A549 (cell line): Measurements from ENCODE around the gene SSH2. TPM values are rescaled to one million over a fixed set of nuclear protein-coding genes. Genes with fewer than 3 reads are reported as not detected.
A peak's percentile ranks its signal among the peaks of the same experiment; 100 is the strongest.

Source experiments
- ATAC-seq, 2 experiments: fragments of 200-7000 bp in 1 of 2; fragments of >200 bp in 1 of 2; cut with Nextera tagmentation in 1 of 2; cut with Tn5 transposase in 1 of 2; 3 replicates each; pipeline versions ENCODE4 v1.8.0 to v1.9.1; 2018 to 2020; ENCODE audit warnings: mild to moderate bottlenecking in 1 of 2, moderate library complexity in 1 of 2
- CTCF ChIA-PET: fragments of 300-600 bp; sonication (Branson Sonifier 250); formaldehyde crosslinking; extraction: SDS; loops from one replicate; lab custom pipeline; 2021; ENCODE audit warnings: antibody characterized with exemption, inconsistent platforms; lab: Yijun Ruan, JAX
- POLR2A ChIA-PET: fragments of 350-600 bp; formaldehyde crosslinking; extraction: SDS; loops from one replicate; lab custom pipeline; 2021; ENCODE audit warnings: antibody characterized with exemption, inconsistent platforms; lab: Yijun Ruan, JAX
- DNase-seq, 2 experiments: peaks; one replicate each; pipeline versions ENCODE4 v3.0.0 to v3.0.0-alpha.2; 2011 to 2016; ENCODE audit warnings: low read depth in 1 of 2, low spot score in 1 of 2
- FAIRE-seq: peaks from 2 replicates; lab custom pipeline; 2011; peaks lifted over from hg19 to GRCh38; lab: Jason Lieb, UNC
- H3K27ac ChIP-seq, 2 experiments: fragments of >200 bp; sonication (Bioruptor Twin); formaldehyde crosslinking; 3 replicates each; pipeline ENCODE4 v1.5.1; 2016 to 2017
- H3K4me1 ChIP-seq: fragments of >200 bp; sonication (Bioruptor Twin); formaldehyde crosslinking; 3 replicates; pipeline ENCODE4 v1.6.1; 2016
- H3K4me2 ChIP-seq: fragments of >200 bp; sonication (Bioruptor Twin); formaldehyde crosslinking; 3 replicates; pipeline ENCODE4 v1.6.1; 2016
- H3K4me3 ChIP-seq: fragments of >200 bp; sonication (Bioruptor Twin); formaldehyde crosslinking; 3 replicates; pipeline ENCODE4 v1.5.1; 2016
- H3K9me3 ChIP-seq: fragments of >200 bp; sonication (Bioruptor Twin); formaldehyde crosslinking; 3 replicates; pipeline ENCODE4 v1.6.1; 2016
- CBX8 ChIP-seq: fragments of 200-600 bp; sonication (generic); IDR thresholded peaks from 2 replicates; pipeline ENCODE4 v1.6.1; 2016
- CEBPB ChIP-seq, 2 experiments: fragments of >200 bp in 1 of 2; sonication (Bioruptor Twin) in 1 of 2; formaldehyde crosslinking in 1 of 2; IDR thresholded peaks; 2 replicates each; pipeline ENCODE4 v1.6.1; 2012 to 2016
- EHMT2 ChIP-seq: fragments of 200-600 bp; sonication (generic); IDR thresholded peaks from 2 replicates; pipeline ENCODE4 v1.6.1; 2016; ENCODE audit warnings: antibody characterized with exemption, low read depth, mild to moderate bottlenecking, moderate library complexity
- EP300 ChIP-seq, 2 experiments: fragments of >200 bp; sonication (Bioruptor Twin); formaldehyde crosslinking; IDR thresholded peaks; 2 replicates in 1 of 2; 3 replicates in 1 of 2; pipeline ENCODE4 v1.6.1; 2016 to 2017
- FOSB ChIP-seq: fragments of 250-450 bp; sonication (Bioruptor Pico); IDR thresholded peaks from 2 replicates; pipeline ENCODE4 v1.5.0; 2020; ENCODE audit warnings: mild to moderate bottlenecking, moderate library complexity
- FOSL2 ChIP-seq, 2 experiments: fragments of 450-650 bp in 1 of 2; fragments of >200 bp in 1 of 2; sonication (Bioruptor Twin) in 1 of 2; formaldehyde crosslinking; IDR thresholded peaks; 2 replicates each; pipeline versions ENCODE4 v1.5.0 to v1.6.1; 2016 to 2020; ENCODE audit warnings: mild to moderate bottlenecking in 1 of 2, moderate library complexity in 1 of 2
- FOXS1 ChIP-seq: fragments of 250-450 bp; sonication (Bioruptor Pico); IDR thresholded peaks from 2 replicates; pipeline ENCODE4 v1.5.0; 2020; ENCODE audit warnings: mild to moderate bottlenecking, moderate library complexity
- GATA3 ChIP-seq: IDR thresholded peaks from 2 replicates; pipeline ENCODE4 v1.6.1; 2012; ENCODE audit warnings: borderline replicate concordance
- HDAC2 ChIP-seq: fragments of 200-600 bp; sonication (generic); IDR thresholded peaks from 2 replicates; pipeline ENCODE4 v1.6.1; 2016
- HOXB5 ChIP-seq: fragments of 250-450 bp; sonication (Bioruptor Pico); IDR thresholded peaks from 2 replicates; pipeline ENCODE4 v1.5.0; 2020; ENCODE audit warnings: mild to moderate bottlenecking, moderate library complexity
- MAFK ChIP-seq: fragments of 450-650 bp; IDR thresholded peaks from 2 replicates; pipeline ENCODE4 v1.6.1; 2014; ENCODE audit not compliant: partially characterized antibody
- MYC ChIP-seq: IDR thresholded peaks from 2 replicates; pipeline ENCODE4 v1.6.1; 2012; ENCODE audit warnings: mild to moderate bottlenecking, inconsistent platforms, low read length, improper control_type of control experiment, borderline replicate concordance
- NR3C1 ChIP-seq: fragments of >200 bp; sonication (Bioruptor Twin); formaldehyde crosslinking; IDR thresholded peaks from 3 replicates; pipeline ENCODE4 v1.6.1; 2017
- POLR2A ChIP-seq: IDR thresholded peaks from 2 replicates; pipeline ENCODE4 v1.6.1; 2012; ENCODE audit warnings: mild to moderate bottlenecking, low read length
- RARB ChIP-seq: fragments of 250-450 bp; sonication (Bioruptor Pico); IDR thresholded peaks from 2 replicates; pipeline ENCODE4 v1.8.0; 2021; ENCODE audit warnings: mild to moderate bottlenecking, moderate library complexity
- RCOR1 ChIP-seq: fragments of 150-350 bp; IDR thresholded peaks from 2 replicates; pipeline ENCODE4 v1.6.1; 2014; ENCODE audit warnings: antibody characterized with exemption, low read length, low read depth
- RFX5 ChIP-seq: fragments of 450-650 bp; IDR thresholded peaks from 2 replicates; pipeline ENCODE4 v1.7.1; 2014; ENCODE audit warnings: antibody characterized with exemption, mild to moderate bottlenecking, moderate library complexity
- RNF2 ChIP-seq: fragments of 200-600 bp; sonication (generic); IDR thresholded peaks from 2 replicates; pipeline ENCODE4 v1.6.1; 2016; ENCODE audit warnings: low read depth, mild to moderate bottlenecking, antibody characterized with exemption, moderate library complexity, borderline replicate concordance
- SMC3 ChIP-seq: fragments of >200 bp; sonication (Bioruptor Twin); formaldehyde crosslinking; IDR thresholded peaks from 3 replicates; pipeline ENCODE4 v1.6.1; 2018; ENCODE audit warnings: inconsistent platforms
- SREBF2 ChIP-seq: fragments of 450-650 bp; IDR thresholded peaks from 2 replicates; pipeline ENCODE4 v1.6.1; 2014; ENCODE audit warnings: mild to moderate bottlenecking, moderate library complexity
- ZNF302 ChIP-seq: fragments of 250-450 bp; sonication (Bioruptor Pico); IDR thresholded peaks from 2 replicates; pipeline ENCODE4 v1.9.0; 2021; ENCODE audit warnings: inconsistent platforms, mild to moderate bottlenecking, moderate library complexity
- ZSCAN20 ChIP-seq: fragments of 250-450 bp; sonication (Bioruptor Pico); IDR thresholded peaks from 2 replicates; pipeline ENCODE4 v1.8.0; 2022; ENCODE audit warnings: mild to moderate bottlenecking, moderate library complexity
- WGBS: methylation state at CpG from one replicate; pipeline ENCODE4 v1.1.6; 2017; ENCODE audit errors: missing lambda C conversion rate; 5-methylcytosine and 5-hydroxymethylcytosine counted together
- polyA plus RNA-seq, 4 experiments: library from polyadenylated mRNA; depleted of rRNA in 3 of 4; stranded (reverse); fragments of >200 nt; fragmentation: RNase III in 1 of 4; extraction: RNeasy Plus Mini Kit Qiagen cat#74134 plus additional on column Dnase treatment in 1 of 4; gene quantifications; 2 replicates in 3 of 4; 3 replicates in 1 of 4; pipeline ENCODE4 v1.2.3, GENCODE V29; 2011 to 2017
- TF ChIP-seq, protein P1 (sequence below): IDR thresholded peaks from 2 replicates; pipeline ENCODE4 v1.6.1; 2012
- TF ChIP-seq, protein P2 (sequence below): IDR thresholded peaks from 2 replicates; pipeline ENCODE4 v1.6.1; 2012; ENCODE audit warnings: low read depth, borderline replicate concordance
- TF ChIP-seq, protein P3 (sequence below): fragments of 200-600 bp; sonication (generic); IDR thresholded peaks from 2 replicates; pipeline ENCODE4 v1.6.1; 2016; ENCODE audit warnings: antibody characterized with exemption, mild to moderate bottlenecking, moderate library complexity
- TF ChIP-seq, protein P4 (sequence below): IDR thresholded peaks from 2 replicates; pipeline ENCODE4 v1.6.1; 2012
- TF ChIP-seq, protein P5 (sequence below): fragments of 150-350 bp; IDR thresholded peaks from 2 replicates; pipeline ENCODE4 v1.6.1; 2014; ENCODE audit warnings: low read depth, mild to moderate bottlenecking, low read length
- TF ChIP-seq, protein P6 (sequence below): fragments of 450-650 bp; IDR thresholded peaks from 2 replicates; pipeline ENCODE4 v1.6.1; 2014; ENCODE audit warnings: antibody characterized with exemption
- TF ChIP-seq, protein P7 (sequence below): fragments of >200 bp; sonication (Bioruptor Twin); formaldehyde crosslinking; IDR thresholded peaks from 2 replicates; pipeline ENCODE4 v1.6.1; 2016

Gene SSH2
- polyA plus RNA-seq, 2 of the 4 experiments (the other 2 are of a cell fraction) = 20.7 to 24.5 TPM

DNA sequence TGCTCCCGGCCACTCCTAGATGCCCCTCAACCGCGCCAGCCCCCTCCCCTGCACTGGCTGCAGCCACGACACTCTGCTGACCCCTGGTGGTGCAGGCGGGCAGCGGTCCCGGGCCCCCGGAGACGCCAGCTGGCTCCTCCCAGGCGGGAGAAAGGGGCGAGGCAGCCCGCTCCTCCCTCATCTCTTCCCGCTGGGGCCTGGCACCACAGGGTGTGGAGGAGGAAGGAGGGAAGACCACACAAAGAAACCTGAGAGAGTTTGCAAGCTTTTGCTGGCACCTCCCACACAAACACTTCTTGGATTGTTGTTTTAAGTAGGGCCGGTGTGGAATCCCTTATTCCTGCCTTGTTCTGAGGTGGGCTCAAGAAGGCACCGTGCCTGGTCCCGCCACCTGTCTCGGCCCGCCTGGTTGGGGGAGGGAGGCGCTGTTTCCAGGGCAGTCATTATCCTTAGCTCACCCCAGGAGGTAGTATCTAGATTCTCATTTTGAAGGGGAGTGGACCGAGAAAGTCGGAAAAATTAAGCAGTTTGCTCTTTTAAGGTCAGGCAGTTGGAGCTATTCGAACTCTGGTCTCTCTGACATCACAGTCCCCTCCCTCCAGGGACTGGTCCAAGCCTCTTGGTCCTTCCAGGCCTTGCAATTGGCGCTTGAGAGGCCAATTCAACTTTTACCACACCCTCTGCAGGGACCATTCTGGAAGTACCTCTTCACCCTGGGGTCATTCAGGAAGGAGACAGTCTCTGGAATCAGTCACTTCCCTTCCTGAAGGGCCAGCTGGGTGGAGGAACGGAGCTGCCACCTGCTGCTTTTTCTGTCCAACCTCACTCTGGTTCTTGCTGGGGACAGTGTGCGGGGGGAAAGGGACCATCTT, 338.1 kb downstream of the SSH2 start (continued):
- TF ChIP-seq SMC3 (peak; percentile 95), POLR2A (peak; percentile 34; the same call in 1 of the 2 replicates), NR3C1 (no peak), GATA3 (0 out of 2 replicates have a peak, but pooled peaks have one; percentile 2)
- TF ChIP-seq, all 56 proteins: peak for 12

DNA sequence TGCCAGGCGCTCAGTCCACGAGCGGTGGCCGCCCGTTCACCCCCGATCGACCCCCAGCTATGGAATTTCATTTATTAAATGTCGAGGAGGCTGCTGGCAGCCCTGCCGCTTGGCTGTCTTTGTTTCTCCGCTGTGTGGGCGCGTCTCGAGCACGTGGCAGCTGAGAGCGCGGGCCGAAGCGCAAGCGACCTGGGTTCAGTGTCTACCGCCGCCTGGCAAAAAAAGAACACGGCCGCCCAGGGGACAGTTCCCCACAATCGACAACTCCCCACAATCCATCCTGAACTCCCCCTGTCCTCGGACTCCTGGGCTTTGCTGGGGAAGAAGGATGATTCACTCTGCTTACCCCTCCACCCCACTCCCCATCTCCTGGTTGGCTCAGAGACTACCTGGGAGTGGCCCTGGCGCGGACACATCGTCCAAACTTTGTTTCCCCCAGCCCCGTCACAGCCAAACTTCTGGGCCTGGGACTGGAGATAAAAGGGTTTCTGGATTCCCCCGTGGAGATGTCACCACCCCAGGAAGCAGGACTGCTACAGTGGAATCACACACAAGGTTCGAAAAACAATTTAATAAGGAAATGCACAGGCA, 338.8 kb downstream of the SSH2 start:
- FAIRE-seq = peak; percentile 72
- CTCF ChIA-PET = interaction anchor here (0.6 to 11.5 kb wide), 39 partner anchors 9 to 638 kb away, joined by 3 to 474 read pairs (median 4); partner anchors contain the start of genes ABHD15, EFCAB5, MYO18A and TP53I13
- H3K27ac ChIP-seq = peak overlapping the region; percentile 95 to 96
- peak overlapping the region; percentile 82 for H3K4me3 ChIP-seq
- ATAC-seq = peak; percentile 30 to 68
- peaks cover 57% of the 10 kb centered on the region for H3K4me1 ChIP-seq
- peak; percentile 91 to 92 for DNase-seq
- peak overlapping the region; percentile 95 for H3K4me2 ChIP-seq
- H3K9me3 ChIP-seq = no peaks in the 10 kb centered on the region
- WGBS = 2% methylated on average over 30 of the region's 31 CpGs
- POLR2A ChIA-PET = interaction anchor here (0.6 to 3.0 kb wide), 13 partner anchors 8 to 779 kb away, joined by 3 to 21 read pairs (median 4); partner anchors contain the start of genes ABHD15, CORO6, NUFIP2 and TAOK1
- TF ChIP-seq RFX5 = no peak
- TF ChIP-seq EHMT2 = no peak
- TF ChIP-seq, protein P1, sequence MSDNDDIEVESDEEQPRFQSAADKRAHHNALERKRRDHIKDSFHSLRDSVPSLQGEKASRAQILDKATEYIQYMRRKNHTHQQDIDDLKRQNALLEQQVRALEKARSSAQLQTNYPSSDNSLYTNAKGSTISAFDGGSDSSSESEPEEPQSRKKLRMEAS = peak; percentile 99
- TF ChIP-seq, protein P2, sequence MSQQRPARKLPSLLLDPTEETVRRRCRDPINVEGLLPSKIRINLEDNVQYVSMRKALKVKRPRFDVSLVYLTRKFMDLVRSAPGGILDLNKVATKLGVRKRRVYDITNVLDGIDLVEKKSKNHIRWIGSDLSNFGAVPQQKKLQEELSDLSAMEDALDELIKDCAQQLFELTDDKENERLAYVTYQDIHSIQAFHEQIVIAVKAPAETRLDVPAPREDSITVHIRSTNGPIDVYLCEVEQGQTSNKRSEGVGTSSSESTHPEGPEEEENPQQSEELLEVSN = peak; percentile 98
- no peak for TF ChIP-seq HDAC2
- TF ChIP-seq FOSB = 0 out of 2 replicates have a peak, but pooled peaks have one; percentile 57
- TF ChIP-seq, protein P3, sequence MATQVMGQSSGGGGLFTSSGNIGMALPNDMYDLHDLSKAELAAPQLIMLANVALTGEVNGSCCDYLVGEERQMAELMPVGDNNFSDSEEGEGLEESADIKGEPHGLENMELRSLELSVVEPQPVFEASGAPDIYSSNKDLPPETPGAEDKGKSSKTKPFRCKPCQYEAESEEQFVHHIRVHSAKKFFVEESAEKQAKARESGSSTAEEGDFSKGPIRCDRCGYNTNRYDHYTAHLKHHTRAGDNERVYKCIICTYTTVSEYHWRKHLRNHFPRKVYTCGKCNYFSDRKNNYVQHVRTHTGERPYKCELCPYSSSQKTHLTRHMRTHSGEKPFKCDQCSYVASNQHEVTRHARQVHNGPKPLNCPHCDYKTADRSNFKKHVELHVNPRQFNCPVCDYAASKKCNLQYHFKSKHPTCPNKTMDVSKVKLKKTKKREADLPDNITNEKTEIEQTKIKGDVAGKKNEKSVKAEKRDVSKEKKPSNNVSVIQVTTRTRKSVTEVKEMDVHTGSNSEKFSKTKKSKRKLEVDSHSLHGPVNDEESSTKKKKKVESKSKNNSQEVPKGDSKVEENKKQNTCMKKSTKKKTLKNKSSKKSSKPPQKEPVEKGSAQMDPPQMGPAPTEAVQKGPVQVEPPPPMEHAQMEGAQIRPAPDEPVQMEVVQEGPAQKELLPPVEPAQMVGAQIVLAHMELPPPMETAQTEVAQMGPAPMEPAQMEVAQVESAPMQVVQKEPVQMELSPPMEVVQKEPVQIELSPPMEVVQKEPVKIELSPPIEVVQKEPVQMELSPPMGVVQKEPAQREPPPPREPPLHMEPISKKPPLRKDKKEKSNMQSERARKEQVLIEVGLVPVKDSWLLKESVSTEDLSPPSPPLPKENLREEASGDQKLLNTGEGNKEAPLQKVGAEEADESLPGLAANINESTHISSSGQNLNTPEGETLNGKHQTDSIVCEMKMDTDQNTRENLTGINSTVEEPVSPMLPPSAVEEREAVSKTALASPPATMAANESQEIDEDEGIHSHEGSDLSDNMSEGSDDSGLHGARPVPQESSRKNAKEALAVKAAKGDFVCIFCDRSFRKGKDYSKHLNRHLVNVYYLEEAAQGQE = no peak
- 0 out of 2 replicates have a peak, but pooled peaks have one; percentile 8 for TF ChIP-seq GATA3
- peak; percentile 94 for TF ChIP-seq MYC
- TF ChIP-seq CBX8 = no peak
- no peak for TF ChIP-seq ZSCAN20 (CRISPR knock-in tag)
- TF ChIP-seq, protein P4, sequence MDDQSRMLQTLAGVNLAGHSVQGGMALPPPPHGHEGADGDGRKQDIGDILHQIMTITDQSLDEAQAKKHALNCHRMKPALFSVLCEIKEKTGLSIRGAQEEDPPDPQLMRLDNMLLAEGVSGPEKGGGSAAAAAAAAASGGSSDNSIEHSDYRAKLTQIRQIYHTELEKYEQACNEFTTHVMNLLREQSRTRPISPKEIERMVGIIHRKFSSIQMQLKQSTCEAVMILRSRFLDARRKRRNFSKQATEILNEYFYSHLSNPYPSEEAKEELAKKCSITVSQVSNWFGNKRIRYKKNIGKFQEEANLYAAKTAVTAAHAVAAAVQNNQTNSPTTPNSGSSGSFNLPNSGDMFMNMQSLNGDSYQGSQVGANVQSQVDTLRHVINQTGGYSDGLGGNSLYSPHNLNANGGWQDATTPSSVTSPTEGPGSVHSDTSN = no peak
- TF ChIP-seq RARB (CRISPR knock-in tag) = peak; percentile 48; the same call in 1 of the 2 replicates
- no peak for TF ChIP-seq CEBPB (IDR thresholded peaks at IDR 0.05)
- peak; percentile 38; the same call in 1 of the 2 replicates for TF ChIP-seq FOSL2 (IDR thresholded peaks at IDR 0.05)
- peak; percentile 75 for TF ChIP-seq FOSL2 (CRISPR knock-in tag; IDR thresholded peaks at IDR 0.05)
- TF ChIP-seq RNF2 = peak; percentile 91; the same call in 1 of the 2 replicates
- TF ChIP-seq ZNF302 (CRISPR knock-in tag) = peak; percentile 71
- TF ChIP-seq, protein P5, sequence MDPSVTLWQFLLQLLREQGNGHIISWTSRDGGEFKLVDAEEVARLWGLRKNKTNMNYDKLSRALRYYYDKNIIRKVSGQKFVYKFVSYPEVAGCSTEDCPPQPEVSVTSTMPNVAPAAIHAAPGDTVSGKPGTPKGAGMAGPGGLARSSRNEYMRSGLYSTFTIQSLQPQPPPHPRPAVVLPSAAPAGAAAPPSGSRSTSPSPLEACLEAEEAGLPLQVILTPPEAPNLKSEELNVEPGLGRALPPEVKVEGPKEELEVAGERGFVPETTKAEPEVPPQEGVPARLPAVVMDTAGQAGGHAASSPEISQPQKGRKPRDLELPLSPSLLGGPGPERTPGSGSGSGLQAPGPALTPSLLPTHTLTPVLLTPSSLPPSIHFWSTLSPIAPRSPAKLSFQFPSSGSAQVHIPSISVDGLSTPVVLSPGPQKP = no peak
- TF ChIP-seq, protein P6, sequence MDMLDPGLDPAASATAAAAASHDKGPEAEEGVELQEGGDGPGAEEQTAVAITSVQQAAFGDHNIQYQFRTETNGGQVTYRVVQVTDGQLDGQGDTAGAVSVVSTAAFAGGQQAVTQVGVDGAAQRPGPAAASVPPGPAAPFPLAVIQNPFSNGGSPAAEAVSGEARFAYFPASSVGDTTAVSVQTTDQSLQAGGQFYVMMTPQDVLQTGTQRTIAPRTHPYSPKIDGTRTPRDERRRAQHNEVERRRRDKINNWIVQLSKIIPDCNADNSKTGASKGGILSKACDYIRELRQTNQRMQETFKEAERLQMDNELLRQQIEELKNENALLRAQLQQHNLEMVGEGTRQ = no peak
- TF ChIP-seq, protein P7, sequence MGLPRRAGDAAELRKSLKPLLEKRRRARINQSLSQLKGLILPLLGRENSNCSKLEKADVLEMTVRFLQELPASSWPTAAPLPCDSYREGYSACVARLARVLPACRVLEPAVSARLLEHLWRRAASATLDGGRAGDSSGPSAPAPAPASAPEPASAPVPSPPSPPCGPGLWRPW = no peak
- no peak; the same call in 1 of the 2 replicates for TF ChIP-seq FOXS1
- TF ChIP-seq RCOR1 = no peak
- TF ChIP-seq EP300 (IDR thresholded peaks at IDR 0.05) = no peak
- TF ChIP-seq HOXB5 (CRISPR knock-in tag) = peak; percentile 88
- TF ChIP-seq SREBF2 = no peak
- TF ChIP-seq MAFK = no peak
